ENCODE results near the gene STX8.
A peak's percentile ranks its signal among the peaks of the same experiment; 100 is the strongest.

GRCh38 chr17:9402590-9403199 is 172.9 kb downstream of the STX8 start:
- TF ChIP-seq CTCF (IDR thresholded peaks at IDR 0.05; ENCODE audit: low read depth, low read length) (peak; percentile 58), EZH2phosphoT487 (IDR thresholded peaks at IDR 0.05; ENCODE audit: low read depth) (no peak)
